GM12878 (cell line): Measurements from ENCODE around the gene PHLPP1. TPM values are rescaled to one million over a fixed set of nuclear protein-coding genes. Genes with fewer than 3 reads are reported as not detected.

Experiments
- ATAC-seq: fragments of 200-7000 bp; cut with Tn5 transposase; 3 replicates; pipeline ENCODE4 v1.9.1; 2020; ENCODE audit warnings: mild to moderate bottlenecking, moderate library complexity
- BruUV-seq: library from RNA; stranded (reverse); fragments of 400-500 nt; replicated peaks from 2 replicates; lab custom pipeline; 2021; lab: Mats Ljungman, UMichigan
- CTCF ChIA-PET: fragments of 300-600 bp; sonication (Branson Sonifier 250); formaldehyde crosslinking; extraction: SDS; loops from one replicate; lab custom pipeline; 2021; ENCODE audit warnings: inconsistent platforms; lab: Yijun Ruan, JAX
- POLR2A ChIA-PET: fragments of 350-600 bp; formaldehyde crosslinking; extraction: SDS; loops from one replicate; lab custom pipeline; 2021; ENCODE audit warnings: inconsistent platforms; lab: Charles Lee
- RAD21 ChIA-PET: fragments of 300-600 bp; sonication (Branson Sonifier 250); formaldehyde crosslinking; loops from one replicate; lab custom pipeline; 2023; ENCODE audit warnings: antibody characterized with exemption; ENCODE audit not compliant: unreplicated experiment; lab: Charles Lee
- SMC1A ChIA-PET: fragments of 300-600 bp; sonication (Branson Sonifier 250); formaldehyde crosslinking; loops from one replicate; lab custom pipeline; 2023; ENCODE audit not compliant: unreplicated experiment, uncharacterized antibody; lab: Charles Lee
- DNase-seq: peaks from one replicate; pipeline ENCODE4 v3.0.0-alpha.2; 2011; ENCODE audit warnings: low read depth, low spot score
- FAIRE-seq: peaks from 3 replicates; lab custom pipeline; 2011; peaks lifted over from hg19 to GRCh38; lab: Jason Lieb, UNC
- H2AFZ ChIP-seq: 2 replicates; pipeline ENCODE4 v1.6.0; 2011; ENCODE audit warnings: low read depth, low read length, control low read depth; ENCODE audit not compliant: control insufficient read depth
- H3K27ac ChIP-seq: 2 replicates; pipeline ENCODE4 v1.5.1; 2011; ENCODE audit warnings: control low read depth; ENCODE audit not compliant: control insufficient read depth, insufficient read depth
- H3K27me3 ChIP-seq, 2 experiments: replicated peaks in 1 of 2; 2 replicates each; pipeline versions ENCODE4 v1.6.0 to v1.6.1; 2011; ENCODE audit warnings: low read length in 1 of 2; ENCODE audit not compliant: control insufficient read depth in 2 of 2, insufficient read depth in 2 of 2
- H3K36me3 ChIP-seq, 2 experiments: 2 replicates each; pipeline ENCODE4 v1.5.1; 2011; ENCODE audit warnings: low read length in 1 of 2; ENCODE audit not compliant: control insufficient read depth in 2 of 2, insufficient read depth in 2 of 2
- H3K4me1 ChIP-seq: 2 replicates; pipeline ENCODE4 v1.6.1; 2011; ENCODE audit warnings: mild to moderate bottlenecking, low read length, moderate library complexity, mixed read lengths; ENCODE audit not compliant: control insufficient read depth, insufficient read depth
- H3K4me2 ChIP-seq: 2 replicates; pipeline ENCODE4 v1.6.0; 2011; ENCODE audit warnings: control low read depth; ENCODE audit not compliant: control insufficient read depth, insufficient read depth
- H3K4me3 ChIP-seq: fragments of 200-600 bp; sonication (generic); 2 replicates; pipeline ENCODE4 v1.5.1; 2016
- H3K79me2 ChIP-seq: 2 replicates; pipeline ENCODE4 v1.6.0; 2011; ENCODE audit warnings: low read length; ENCODE audit not compliant: control insufficient read depth, insufficient read depth
- H3K9ac ChIP-seq: 2 replicates; pipeline ENCODE4 v1.8.0; 2011; ENCODE audit warnings: low read length, control low read depth, mixed read lengths; ENCODE audit not compliant: control insufficient read depth, insufficient read depth
- H3K9me3 ChIP-seq: replicated peaks from 3 replicates; pipeline ENCODE4 v1.5.1; 2011; ENCODE audit warnings: mild to moderate bottlenecking, low read length; ENCODE audit not compliant: control insufficient read depth, insufficient read depth
- H4K20me1 ChIP-seq: 2 replicates; pipeline ENCODE4 v1.6.0; 2011; ENCODE audit not compliant: control insufficient read depth, insufficient read depth
- CEBPB ChIP-seq, 2 experiments: fragments of 150-350 bp in 1 of 2; IDR thresholded peaks; 2 replicates each; pipeline ENCODE4 v1.6.1; 2012 to 2014; ENCODE audit warnings: low read depth in 2 of 2, low read length in 2 of 2, borderline replicate concordance in 1 of 2, inconsistent platforms in 1 of 2
- KAT2A ChIP-seq: conservative IDR thresholded peaks from 2 replicates; pipeline ENCODE4 v1.6.1; 2011; ENCODE audit warnings: low read depth, low read length; ENCODE audit not compliant: control insufficient read depth
- NFYA ChIP-seq: IDR thresholded peaks from 2 replicates; pipeline ENCODE4 v1.6.1; 2011; ENCODE audit warnings: low read depth, mild to moderate bottlenecking, low read length, improper control_type of control experiment, borderline replicate concordance
- SRF ChIP-seq, 2 experiments: IDR thresholded peaks; 2 replicates each; pipeline ENCODE4 v1.6.1; 2011; ENCODE audit warnings: low read depth in 2 of 2, low read length in 2 of 2, mild to moderate bottlenecking in 1 of 2, moderate library complexity in 1 of 2
- TCF3 ChIP-seq: IDR thresholded peaks from 2 replicates; pipeline ENCODE4 v1.6.1; 2012; ENCODE audit warnings: low read depth, mild to moderate bottlenecking, low read length, borderline replicate concordance; ENCODE audit not compliant: insufficient read depth
- YBX1 ChIP-seq: fragments of 450-650 bp; IDR thresholded peaks from 2 replicates; pipeline ENCODE4 v1.6.1; 2016; ENCODE audit warnings: antibody characterized with exemption
- YY1 ChIP-seq: IDR thresholded peaks from 2 replicates; pipeline ENCODE4 v1.6.1; 2011; ENCODE audit warnings: low read depth, mild to moderate bottlenecking, low read length
- ZNF207 ChIP-seq: fragments of 450-650 bp; IDR thresholded peaks from 2 replicates; pipeline ENCODE4 v1.6.1; 2014; ENCODE audit warnings: antibody characterized with exemption, mild to moderate bottlenecking, borderline replicate concordance
- ZNF24 ChIP-seq: fragments of 450-650 bp; IDR thresholded peaks from 2 replicates; pipeline ENCODE4 v1.6.1; 2017; ENCODE audit warnings: antibody characterized with exemption, mild to moderate bottlenecking
- WGBS: methylation state at CpG from one replicate; pipeline ENCODE4 v1.1.6; 2016; ENCODE audit warnings: low lambda C conversion rate; ENCODE audit not compliant: insufficient replicate concordance, insufficient coverage; ENCODE audit errors: missing lambda C conversion rate; 5-methylcytosine and 5-hydroxymethylcytosine counted together
- in situ Hi-C: fragments of 300-500 bp; cut with MboI; formaldehyde crosslinking; loops from 9 replicates; pipeline ENCODE4 v1.14.3; 2018; ENCODE audit warnings: mixed read lengths
- intact Hi-C: fragments of 100-400 bp; cut with micrococcal nuclease; formaldehyde crosslinking; loops from one replicate; pipeline ENCODE4 v1.14.2; 2022; ENCODE audit not compliant: unreplicated experiment
- polyA plus RNA-seq, 11 experiments: library from polyadenylated mRNA; depleted of rRNA in 4 of 11; unstranded in 6 of 11; stranded (reverse) in 5 of 11; fragments of >200 nt; fragmentation: Nextera tagmentation in 4 of 11; fragmentation: Illumina TruSeq in 1 of 11; extraction: Ambion mirVana in 4 of 11; extraction: Trizol in 1 of 11; gene quantifications; 1 replicate in 1 of 11; 2 replicates in 10 of 11; pipeline versions ENCODE4 v1.2.1 to v1.2.3, GENCODE V29; 2011 to 2016; ENCODE audit warnings: inconsistent platforms in 2 of 11, missing spikeins in 2 of 11, low read depth in 1 of 11
- total RNA-seq, 4 experiments: library from RNA; depleted of rRNA in 3 of 4; stranded (reverse); fragments of >200 nt in 3 of 4; fragmentation: Illumina TruSeq in 1 of 4; extraction: Trizol in 1 of 4; gene quantifications; 2 replicates each; pipeline versions ENCODE4 v1.2.1 to v1.2.3, GENCODE V29; 2013 to 2021
- TF ChIP-seq, protein P1 (sequence below): fragments of 450-650 bp; IDR thresholded peaks from 2 replicates; pipeline ENCODE4 v1.6.1; 2017; ENCODE audit warnings: mild to moderate bottlenecking, low read depth, inconsistent platforms; ENCODE audit not compliant: poor library complexity, severe bottlenecking

PHLPP1 gene
- total and polyA plus RNA-seq, 10 of the 15 experiments (the other 5 are each of a cell fraction or from before 2014, with no cell fraction given), result 0.42 to 7.0 (median 1.9) TPM

DNA sequence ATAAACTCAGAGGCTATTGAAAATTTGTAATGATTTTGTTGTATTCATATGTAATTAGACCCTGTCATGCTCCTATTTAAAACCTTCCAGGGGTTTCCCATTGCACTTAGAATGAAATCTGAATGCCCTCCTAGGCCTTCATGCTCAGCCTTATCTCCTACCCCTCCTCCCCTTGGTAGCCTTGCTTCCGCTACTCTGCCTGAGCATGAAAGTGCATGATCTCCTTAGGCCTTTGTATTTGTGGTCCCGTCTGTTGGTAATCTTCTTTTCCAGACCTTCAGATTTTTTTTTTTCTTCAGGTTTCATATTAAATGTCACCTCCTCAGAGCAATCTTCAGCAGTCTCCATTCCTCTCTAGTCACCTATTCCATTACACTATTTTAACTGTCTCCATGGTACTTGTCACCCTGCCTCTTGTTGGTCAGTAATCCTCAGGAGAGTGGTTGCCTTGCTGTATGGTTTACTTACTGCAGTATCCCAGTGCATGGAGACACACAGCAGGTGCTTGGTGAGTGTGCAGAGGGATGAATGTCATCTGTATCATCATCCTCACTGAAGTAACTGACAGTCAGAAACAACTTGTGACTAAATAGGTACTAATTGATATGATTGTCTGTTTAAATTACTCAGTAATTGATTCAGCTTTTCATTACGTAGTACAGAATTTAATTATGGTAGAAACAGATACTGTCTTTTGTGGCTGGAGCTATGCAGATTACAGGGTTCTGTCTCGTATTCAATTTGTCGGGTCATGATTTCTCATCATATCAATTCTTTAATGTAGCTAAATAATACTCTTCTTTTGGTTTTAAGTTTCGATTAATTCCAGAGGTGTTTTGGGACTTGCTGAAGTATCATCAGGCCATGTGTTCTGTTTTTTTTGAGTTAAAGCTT lies 63.9 kb downstream of the PHLPP1 start:
- DNase-seq (no peak), ATAC-seq (no peak), FAIRE-seq (no peak)
- Histone ChIP-seq H3K9me3 (no peaks in the 10 kb centered on the region), H3K27me3 (no peaks in the 10 kb centered on the region), H3K79me2 (peaks cover under 1% of the 10 kb centered on the region; the same call in 1 of the 2 replicates), H3K4me1 (0 out of 2 replicates have a peak, but pooled peaks cover 3% of the 10 kb centered on the region), H3K36me3 (no peaks in the 10 kb centered on the region), H2AFZ (no peak overlapping the region), H3K4me2 (no peak overlapping the region), H3K27ac (no peak overlapping the region), H3K4me3 (no peak overlapping the region), H3K9ac (no peak overlapping the region)
- no TSS peak for BruUV-seq
- intact Hi-C loops, result no loop called here
- 82% methylated on average over 6 of the region's 6 CpGs for WGBS
- RAD21 ChIA-PET, result interaction anchor here (1.6 kb wide), 1 partner anchor 64 kb away, joined by 3 read pairs; the partner anchor contains the start of gene PHLPP1
- SMC1A ChIA-PET, result interaction anchor here (0.6 to 0.8 kb wide), 3 partner anchors 59 to 1198 kb away, joined by 3 read pairs; no protein-coding TSS in a partner anchor
- CTCF ChIA-PET, result interaction anchor here (1.7 kb wide), 1 partner anchor 15 kb away, joined by 3 read pairs; no protein-coding TSS in a partner anchor
- in situ Hi-C loops, result no loop called here
- POLR2A ChIA-PET, result no interaction called here
- TF ChIP-seq, protein P1, sequence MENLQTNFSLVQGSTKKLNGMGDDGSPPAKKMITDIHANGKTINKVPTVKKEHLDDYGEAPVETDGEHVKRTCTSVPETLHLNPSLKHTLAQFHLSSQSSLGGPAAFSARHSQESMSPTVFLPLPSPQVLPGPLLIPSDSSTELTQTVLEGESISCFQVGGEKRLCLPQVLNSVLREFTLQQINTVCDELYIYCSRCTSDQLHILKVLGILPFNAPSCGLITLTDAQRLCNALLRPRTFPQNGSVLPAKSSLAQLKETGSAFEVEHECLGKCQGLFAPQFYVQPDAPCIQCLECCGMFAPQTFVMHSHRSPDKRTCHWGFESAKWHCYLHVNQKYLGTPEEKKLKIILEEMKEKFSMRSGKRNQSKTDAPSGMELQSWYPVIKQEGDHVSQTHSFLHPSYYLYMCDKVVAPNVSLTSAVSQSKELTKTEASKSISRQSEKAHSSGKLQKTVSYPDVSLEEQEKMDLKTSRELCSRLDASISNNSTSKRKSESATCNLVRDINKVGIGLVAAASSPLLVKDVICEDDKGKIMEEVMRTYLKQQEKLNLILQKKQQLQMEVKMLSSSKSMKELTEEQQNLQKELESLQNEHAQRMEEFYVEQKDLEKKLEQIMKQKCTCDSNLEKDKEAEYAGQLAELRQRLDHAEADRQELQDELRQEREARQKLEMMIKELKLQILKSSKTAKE, result no peak
- TF ChIP-seq, all 136 proteins: peak for 0
- no peaks in the 10 kb centered on the region for H4K20me1 ChIP-seq

GRCh38 chr18:62781262-62781661 lies 65.9 kb downstream of the PHLPP1 start:
- H3K27ac ChIP-seq, result no peak overlapping the region
- SMC1A ChIA-PET, result interaction anchor here (1.1 kb wide), 1 partner anchor 9 kb away, joined by 3 read pairs; no protein-coding TSS in a partner anchor
- in situ Hi-C loops (no loop called here), intact Hi-C loops (no loop called here)
- H3K9me3 ChIP-seq, result no peaks in the 10 kb centered on the region
- no peak for ATAC-seq
- RAD21 ChIA-PET, result no interaction called here
- no peaks in the 10 kb centered on the region for H4K20me1 ChIP-seq
- WGBS, result 80% methylated on average over 3 of the region's 3 CpGs
- CTCF ChIA-PET, result no interaction called here
- H3K36me3 ChIP-seq, result no peaks in the 10 kb centered on the region
- H3K79me2 ChIP-seq, result peaks cover 4% of the 10 kb centered on the region
- H3K4me3 ChIP-seq, result no peak overlapping the region
- 0 out of 2 replicates have a peak, but pooled peaks cover 5% of the 10 kb centered on the region for H3K4me1 ChIP-seq
- FAIRE-seq, result no peak
- H2AFZ ChIP-seq, result no peak overlapping the region
- H3K27me3 ChIP-seq, result no peaks in the 10 kb centered on the region
- no peak overlapping the region for H3K4me2 ChIP-seq
- POLR2A ChIA-PET, result interaction anchor here (0.7 kb wide), 1 partner anchor 10 kb away, joined by 3 read pairs; no protein-coding TSS in a partner anchor
- H3K9ac ChIP-seq, result no peak overlapping the region
- DNase-seq, result no peak
- BruUV-seq, result no TSS peak
- TF ChIP-seq CEBPB (IDR thresholded peaks at IDR 0.05; ENCODE audit: borderline replicate concordance in 1 of 2, low read depth in 2 of 2, low read length in 2 of 2) (no peak), ZNF207 (no peak), TCF3 (no peak), YBX1 (no peak), SRF (IDR thresholded peaks at IDR 0.05; ENCODE audit: low read depth in 2 of 2, low read length in 2 of 2) (no peak), ZNF24 (no peak), YY1 (no peak), NFYA (no peak), KAT2A (no peak)
